ENCODE data around the gene EDIL3. TPM values are rescaled to one million over a fixed set of nuclear protein-coding genes. Genes with fewer than 3 reads are reported as not detected.
"Not testable (repeated sequence)": the region's sequence is repeated elsewhere in the genome, so short reads cannot be mapped to it uniquely, and the experiment has no call there.

The EDIL3 gene
- total RNA-seq, 6 donors from 2014 or later: 14.7 to 40.1 (median 17.7) TPM

DNA sequence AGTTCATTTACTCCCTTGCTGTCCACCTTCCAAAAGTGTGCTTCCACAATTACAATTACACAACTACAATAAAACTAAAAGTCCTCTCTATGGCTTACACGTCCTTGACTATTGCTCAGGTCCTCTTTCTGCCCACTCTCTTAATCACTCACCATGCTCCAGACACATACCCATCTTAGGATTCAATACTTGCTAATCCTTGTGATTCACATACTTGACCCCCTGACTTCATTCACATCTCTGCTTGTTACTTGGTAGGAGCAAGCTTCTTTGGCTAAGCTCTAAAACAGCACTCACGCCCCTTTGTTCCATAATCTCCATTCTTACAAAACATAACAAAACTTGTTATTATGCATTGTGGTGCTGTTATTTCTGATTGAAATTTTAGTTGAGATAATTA lies 215.8 kb downstream of the EDIL3 start:
- TF ChIP-seq, protein P1, sequence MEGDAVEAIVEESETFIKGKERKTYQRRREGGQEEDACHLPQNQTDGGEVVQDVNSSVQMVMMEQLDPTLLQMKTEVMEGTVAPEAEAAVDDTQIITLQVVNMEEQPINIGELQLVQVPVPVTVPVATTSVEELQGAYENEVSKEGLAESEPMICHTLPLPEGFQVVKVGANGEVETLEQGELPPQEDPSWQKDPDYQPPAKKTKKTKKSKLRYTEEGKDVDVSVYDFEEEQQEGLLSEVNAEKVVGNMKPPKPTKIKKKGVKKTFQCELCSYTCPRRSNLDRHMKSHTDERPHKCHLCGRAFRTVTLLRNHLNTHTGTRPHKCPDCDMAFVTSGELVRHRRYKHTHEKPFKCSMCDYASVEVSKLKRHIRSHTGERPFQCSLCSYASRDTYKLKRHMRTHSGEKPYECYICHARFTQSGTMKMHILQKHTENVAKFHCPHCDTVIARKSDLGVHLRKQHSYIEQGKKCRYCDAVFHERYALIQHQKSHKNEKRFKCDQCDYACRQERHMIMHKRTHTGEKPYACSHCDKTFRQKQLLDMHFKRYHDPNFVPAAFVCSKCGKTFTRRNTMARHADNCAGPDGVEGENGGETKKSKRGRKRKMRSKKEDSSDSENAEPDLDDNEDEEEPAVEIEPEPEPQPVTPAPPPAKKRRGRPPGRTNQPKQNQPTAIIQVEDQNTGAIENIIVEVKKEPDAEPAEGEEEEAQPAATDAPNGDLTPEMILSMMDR (IDR thresholded peaks at IDR 0.05): no peak
- TF ChIP-seq POLR2A (IDR thresholded peaks at IDR 0.05): no peak
- no peak for TF ChIP-seq EP300 (IDR thresholded peaks at IDR 0.05)
- no peak for TF ChIP-seq POLR2AphosphoS5 (IDR thresholded peaks at IDR 0.05)
- no peaks in the 10 kb centered on the region for H3K4me1 ChIP-seq
- no peaks in the 10 kb centered on the region for H3K9me3 ChIP-seq
- H3K27ac ChIP-seq: no peak overlapping the region
- DNase-seq (no peak), ATAC-seq (ENCODE audit: low FRiP score in 2 of 2) (no peak)
- H3K36me3 ChIP-seq: no peaks in the 10 kb centered on the region
- H3K27me3 ChIP-seq: no peaks in the 10 kb centered on the region
- H3K4me3 ChIP-seq: no peak overlapping the region
- 78 to 88% methylated on average over 2 of the region's 2 CpGs for WGBS, 2 donors

DNA sequence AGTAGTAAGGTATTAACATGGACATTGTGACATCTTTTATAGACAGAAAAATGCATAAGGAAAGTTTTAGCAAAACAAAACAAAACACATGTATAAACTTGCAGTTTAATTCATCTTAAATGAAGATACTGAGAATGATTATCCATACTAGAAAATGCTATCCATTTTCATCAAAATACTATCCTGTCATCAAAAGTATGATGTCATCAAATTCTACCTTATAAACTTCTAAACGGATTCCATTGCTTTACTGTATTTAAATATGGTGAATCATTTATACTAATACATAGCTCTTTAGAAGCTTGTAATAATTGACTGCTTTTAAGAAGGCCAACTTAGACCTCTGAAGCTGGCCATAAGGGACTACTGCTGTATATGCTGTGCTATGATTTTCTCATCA lies 221.0 kb downstream of the EDIL3 start:
- H3K4me1 ChIP-seq: no peaks in the 10 kb centered on the region
- TF ChIP-seq EP300 (IDR thresholded peaks at IDR 0.05): no peak
- TF ChIP-seq POLR2A (IDR thresholded peaks at IDR 0.05): no peak
- TF ChIP-seq POLR2AphosphoS5 (IDR thresholded peaks at IDR 0.05): no peak
- TF ChIP-seq, protein P1 (IDR thresholded peaks at IDR 0.05): no peak
- WGBS, 2 donors: 89 to 90% methylated on average over 1 of the region's 1 CpG
- H3K27me3 ChIP-seq: no peaks in the 10 kb centered on the region
- no peak overlapping the region for H3K27ac ChIP-seq
- no peak overlapping the region for H3K4me3 ChIP-seq
- DNase-seq (no peak), ATAC-seq (ENCODE audit: low FRiP score in 2 of 2) (no peak)
- no peaks in the 10 kb centered on the region for H3K36me3 ChIP-seq
- no peaks in the 10 kb centered on the region for H3K9me3 ChIP-seq

DNA sequence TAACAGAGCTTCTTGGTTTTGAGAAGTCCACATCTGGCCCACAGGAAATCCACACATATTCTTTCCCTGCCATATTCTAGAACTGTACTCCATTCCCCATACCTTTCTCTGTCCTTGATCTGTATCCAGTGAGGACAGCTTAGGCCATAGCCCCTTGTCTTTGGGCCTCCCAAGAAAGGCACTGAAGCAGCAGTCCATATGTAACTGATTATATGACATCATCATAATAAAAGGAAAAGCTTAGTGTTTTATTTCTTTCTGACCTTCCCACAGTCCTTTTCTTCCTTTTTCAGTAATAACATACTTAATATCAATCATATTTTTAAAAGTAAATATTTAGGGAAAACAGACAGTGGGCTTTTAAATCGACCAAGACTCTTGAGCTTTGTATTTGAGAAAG lies 222.0 kb downstream of the EDIL3 start:
- 44 to 59% methylated on average over 1 of the region's 1 CpG for WGBS, 2 donors
- no peaks in the 10 kb centered on the region for H3K4me1 ChIP-seq
- H3K27me3 ChIP-seq: no peaks in the 10 kb centered on the region
- ATAC-seq (ENCODE audit: low FRiP score in 2 of 2) (no peak), DNase-seq (no peak)
- H3K27ac ChIP-seq: no peak overlapping the region
- H3K36me3 ChIP-seq: no peaks in the 10 kb centered on the region
- no peaks in the 10 kb centered on the region for H3K9me3 ChIP-seq
- TF ChIP-seq POLR2AphosphoS5 (IDR thresholded peaks at IDR 0.05) (no peak), POLR2A (IDR thresholded peaks at IDR 0.05) (no peak), EP300 (IDR thresholded peaks at IDR 0.05) (no peak)
- TF ChIP-seq, protein P1 (IDR thresholded peaks at IDR 0.05): no peak
- no peak overlapping the region for H3K4me3 ChIP-seq

DNA sequence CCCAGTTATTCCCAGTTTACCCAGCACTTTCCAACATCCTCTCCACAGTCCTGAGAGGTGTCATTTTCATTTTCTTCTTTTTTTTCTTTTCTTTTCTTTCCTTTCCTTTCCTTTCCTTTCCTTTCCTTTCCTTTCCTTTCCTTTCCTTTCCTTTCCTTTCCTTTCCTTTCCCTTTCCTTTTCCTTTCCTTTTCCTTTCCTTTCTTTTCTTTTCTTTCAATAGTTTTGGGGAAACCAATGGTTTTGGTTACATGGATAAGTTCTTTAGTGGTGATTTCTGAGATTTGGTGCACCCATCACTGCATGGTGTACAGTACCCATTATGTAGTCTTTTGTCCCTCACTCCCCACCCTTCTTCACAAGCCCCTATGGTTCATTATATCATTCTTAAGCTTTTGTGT lies 224.0 kb downstream of the EDIL3 start:
- not testable (repeated sequence) for H3K9me3 ChIP-seq; ATAC-seq (ENCODE audit: low FRiP score in 2 of 2); H3K4me1 ChIP-seq; H3K36me3 ChIP-seq; DNase-seq; H3K27me3 ChIP-seq; H3K4me3 ChIP-seq; H3K27ac ChIP-seq

DNA sequence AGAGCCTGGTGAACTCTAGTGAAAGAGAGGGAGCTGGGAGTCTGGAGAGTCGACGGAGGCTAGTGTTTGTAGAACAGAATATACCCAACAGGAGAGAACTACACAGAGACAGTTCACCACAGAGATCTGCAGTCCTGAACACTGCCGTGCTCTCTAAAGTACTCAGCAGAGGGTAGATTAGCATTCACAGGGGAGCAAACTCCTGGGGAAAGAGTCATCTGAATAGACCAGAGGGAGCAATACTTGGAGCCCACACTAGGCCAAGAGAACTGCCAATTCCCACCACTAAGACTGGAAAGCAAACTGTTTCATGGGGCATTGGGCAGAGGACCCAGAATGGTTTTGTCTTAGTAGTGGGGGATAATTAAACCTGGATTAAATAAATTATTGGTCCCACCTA lies 235.6 kb downstream of the EDIL3 start:
- no peaks in the 10 kb centered on the region for H3K36me3 ChIP-seq
- DNase-seq: no peak
- no peak overlapping the region for H3K4me3 ChIP-seq
- TF ChIP-seq POLR2AphosphoS5 (IDR thresholded peaks at IDR 0.05): no peak
- TF ChIP-seq, protein P1 (IDR thresholded peaks at IDR 0.05): no peak
- TF ChIP-seq POLR2A (IDR thresholded peaks at IDR 0.05): no peak
- no peak for TF ChIP-seq EP300 (IDR thresholded peaks at IDR 0.05)
- ATAC-seq (ENCODE audit: low FRiP score in 2 of 2): no peak
- no peaks in the 10 kb centered on the region for H3K9me3 ChIP-seq
- no peaks in the 10 kb centered on the region for H3K27me3 ChIP-seq
- H3K27ac ChIP-seq: no peak overlapping the region
- 87 to 95% methylated on average over 3 of the region's 3 CpGs for WGBS, 2 donors
- no peaks in the 10 kb centered on the region for H3K4me1 ChIP-seq

All from upper lobe of left lung (tissue), 6 donors.